ENCODE results near the gene NEURL3. TPM values are rescaled to one million over a fixed set of nuclear protein-coding genes. Genes with fewer than 3 reads are reported as not detected.
A peak's percentile ranks its signal among the peaks of the same experiment; 100 is the strongest.

Gene NEURL3
- total and polyA plus RNA-seq, 2 donors (not counting 1 experiment from before 2014, with no cell fraction given), result not detected

DNA sequence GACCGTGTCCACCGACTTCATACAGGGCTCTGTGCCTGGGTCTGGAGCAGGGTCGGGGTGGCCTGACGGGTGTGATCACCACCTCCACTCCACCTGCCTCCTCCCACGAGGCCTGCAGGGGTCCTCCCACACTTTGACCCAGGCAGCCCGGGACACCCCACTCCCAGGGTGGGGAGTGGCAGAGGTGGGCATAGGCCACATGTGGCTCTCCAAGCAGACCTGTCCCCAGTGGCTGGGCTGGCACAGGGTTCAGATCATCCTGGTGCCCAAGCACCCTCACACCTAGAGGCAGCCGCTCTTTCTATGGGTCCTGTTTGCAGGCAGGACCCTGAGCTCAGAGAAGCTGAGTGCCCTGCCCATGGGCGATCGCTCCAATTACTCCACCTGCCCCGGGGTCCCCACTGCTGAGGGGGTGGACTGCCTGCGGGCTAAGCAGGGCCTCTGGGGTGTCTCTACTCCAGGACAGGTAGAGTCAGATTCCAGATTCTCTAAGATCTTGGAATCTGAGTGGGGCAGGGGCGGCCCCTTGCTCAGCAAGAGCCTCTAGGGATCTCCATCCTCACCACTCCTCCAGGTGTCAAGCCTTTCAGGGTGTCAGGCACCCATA, 1.4 kb downstream of the NEURL3 start:
- ChIA-PET POLR2A (no interaction called here), CTCF (interaction anchor here (10.6 kb wide), 1 partner anchor 95 kb away, joined by 155 read pairs; no protein-coding TSS in a partner anchor)
- no peaks in the 10 kb centered on the region for H3K27me3 Mint-ChIP-seq
- WGBS (ENCODE audit: insufficient coverage), result 91% methylated on average over 9 of the region's 12 CpGs
- H3K4me2 ChIP-seq (replicated peaks; ENCODE audit: low read depth, low read length, poor library complexity, severe bottlenecking), result no peak overlapping the region
- H4K20me1 ChIP-seq (ENCODE audit: control insufficient read depth, insufficient read depth, low read length, poor library complexity, severe bottlenecking), result no peaks in the 10 kb centered on the region
- H3K27ac ChIP-seq (ENCODE audit: low read length in 2 of 2), result no peak overlapping the region
- H3K36me3 ChIP-seq (replicated peaks in 1 of 2; ENCODE audit: control extremely low read depth in 1 of 2, control insufficient read depth in 1 of 2, extremely low read depth in 1 of 2, insufficient read depth in 2 of 2, low read length in 1 of 2), result no peaks in the 10 kb centered on the region
- no peak for ATAC-seq (ENCODE audit: low read depth)
- H3K9me3 ChIP-seq (ENCODE audit: control extremely low read depth in 1 of 3, control insufficient read depth in 2 of 3, insufficient read depth in 1 of 3, low read length in 2 of 3), result peaks cover 0 to 3% (median 0%) of the 10 kb centered on the region in 3 donors
- no peak overlapping the region for H2AFZ ChIP-seq (ENCODE audit: insufficient read depth, low read depth, low read length, poor library complexity, severe bottlenecking)
- no peak for TF ChIP-seq CTCF (IDR thresholded peaks at IDR 0.05)
- no peak overlapping the region for H3K27ac Mint-ChIP-seq
- H3K4me1 Mint-ChIP-seq, result peaks cover 19% of the 10 kb centered on the region
- H3K4me3 Mint-ChIP-seq, result no peak overlapping the region
- DNase-seq, result no peak
- peaks cover 22 to 23% of the 10 kb centered on the region in 2 donors for H3K4me1 ChIP-seq (ENCODE audit: control insufficient read depth in 2 of 2, insufficient read depth in 2 of 2, low read length in 2 of 2)
- H3K79me2 ChIP-seq (ENCODE audit: control insufficient read depth, insufficient read depth, low read length), result no peaks in the 10 kb centered on the region
- H3K4me3 ChIP-seq (ENCODE audit: control extremely low read depth in 1 of 5, extremely low read depth in 1 of 5, insufficient read depth in 1 of 5, low read depth in 2 of 5, low read length in 4 of 5), result no peak overlapping the region
- H3K9ac ChIP-seq (ENCODE audit: low read length), result no peak overlapping the region
- intact Hi-C loops (cut with micrococcal nuclease), result loop anchor here (10.0 kb wide), 1 partner anchor 299 kb away; the partner anchor contains the start of gene STARD7
- H3K27me3 ChIP-seq (replicated peaks in 1 of 4; ENCODE audit: control extremely low read depth in 1 of 4, control insufficient read depth in 3 of 4, insufficient read depth in 4 of 4, low read length in 3 of 4), result peaks cover 0 to 5% (median 0%) of the 10 kb centered on the region in 4 experiments
- no peaks in the 10 kb centered on the region for H3K9me3 Mint-ChIP-seq (ENCODE audit: insufficient read depth)

- H3K27ac Mint-ChIP-seq, result no peak overlapping the region
- WGBS (ENCODE audit: insufficient coverage), result 70% methylated on average over 9 of the region's 13 CpGs
- DNase-seq (no peak), ATAC-seq (ENCODE audit: low read depth) (peak; percentile 25)
- peaks cover 0 to 3% (median 0%) of the 10 kb centered on the region in 3 donors for H3K9me3 ChIP-seq (ENCODE audit: control extremely low read depth in 1 of 3, control insufficient read depth in 2 of 3, insufficient read depth in 1 of 3, low read length in 2 of 3)
- POLR2A ChIA-PET, result no interaction called here
- H3K27me3 Mint-ChIP-seq, result no peaks in the 10 kb centered on the region
- no peak overlapping the region for H3K4me2 ChIP-seq (replicated peaks; ENCODE audit: low read depth, low read length, poor library complexity, severe bottlenecking)
- H3K9ac ChIP-seq (ENCODE audit: low read length), result no peak overlapping the region
- H4K20me1 ChIP-seq (ENCODE audit: control insufficient read depth, insufficient read depth, low read length, poor library complexity, severe bottlenecking), result no peaks in the 10 kb centered on the region
- intact Hi-C loops (cut with micrococcal nuclease), result loop anchor here (10.0 kb wide), 1 partner anchor 298 kb away; the partner anchor contains the start of gene STARD7
- no peak overlapping the region for H3K27ac ChIP-seq (ENCODE audit: low read length in 2 of 2)
- CTCF ChIA-PET, result no interaction called here
- no peaks in the 10 kb centered on the region for H3K36me3 ChIP-seq (replicated peaks in 1 of 2; ENCODE audit: control extremely low read depth in 1 of 2, control insufficient read depth in 1 of 2, extremely low read depth in 1 of 2, insufficient read depth in 2 of 2, low read length in 1 of 2)
- H2AFZ ChIP-seq (ENCODE audit: insufficient read depth, low read depth, low read length, poor library complexity, severe bottlenecking), result no peak overlapping the region
- peaks cover 19% of the 10 kb centered on the region for H3K4me1 Mint-ChIP-seq
- no peaks in the 10 kb centered on the region for H3K79me2 ChIP-seq (ENCODE audit: control insufficient read depth, insufficient read depth, low read length)
- no peaks in the 10 kb centered on the region for H3K9me3 Mint-ChIP-seq (ENCODE audit: insufficient read depth)
- peak overlapping the region; percentile 19 for H3K4me3 Mint-ChIP-seq
- H3K4me1 ChIP-seq (ENCODE audit: control insufficient read depth in 2 of 2, insufficient read depth in 2 of 2, low read length in 2 of 2), result peaks cover 15 to 16% of the 10 kb centered on the region in 2 donors
- H3K27me3 ChIP-seq (replicated peaks in 1 of 4; ENCODE audit: control extremely low read depth in 1 of 4, control insufficient read depth in 3 of 4, insufficient read depth in 4 of 4, low read length in 3 of 4), result no peaks in the 10 kb centered on the region
- TF ChIP-seq CTCF (IDR thresholded peaks at IDR 0.05) (no peak), EZH2 (IDR thresholded peaks at IDR 0.05; ENCODE audit: borderline replicate concordance, insufficient read depth, low read depth, low read length, poor library complexity, severe bottlenecking) (no peak)
- H3K4me3 ChIP-seq (ENCODE audit: control extremely low read depth in 1 of 5, extremely low read depth in 1 of 5, insufficient read depth in 1 of 5, low read depth in 2 of 5, low read length in 4 of 5), result no peak overlapping the region
Measured at GRCh38 chr2:96502891-96503636, 2.1 kb downstream of the NEURL3 start.

All from B cell (primary cell).